GM12878 (cell line): ENCODE results near the gene ATP2C2. TPM values are rescaled to one million over a fixed set of nuclear protein-coding genes. Genes with fewer than 3 reads are reported as not detected.

Experiments used
- BACH1 ChIP-seq: fragments of 450-650 bp; IDR thresholded peaks from 2 replicates; pipeline ENCODE4 v1.6.1; 2017; ENCODE audit warnings: mild to moderate bottlenecking, borderline replicate concordance
- E4F1 ChIP-seq: fragments of 450-650 bp; IDR thresholded peaks from 2 replicates; pipeline ENCODE4 v1.6.1; 2018; ENCODE audit warnings: borderline replicate concordance, mild to moderate bottlenecking; ENCODE audit not compliant: partially characterized antibody
- HDAC6 ChIP-seq: fragments of 200-600 bp; sonication (generic); IDR thresholded peaks from one replicate; pipeline ENCODE4 v1.8.0; 2017; ENCODE audit warnings: antibody characterized with exemption; ENCODE audit not compliant: unreplicated experiment
- IRF5 ChIP-seq: fragments of 450-650 bp; IDR thresholded peaks from 2 replicates; pipeline ENCODE4 v1.6.1; 2017; ENCODE audit warnings: borderline replicate concordance
- JUNB ChIP-seq: IDR thresholded peaks from 2 replicates; pipeline ENCODE4 v1.6.1; 2016; ENCODE audit warnings: antibody characterized with exemption, mild to moderate bottlenecking
- MTA2 ChIP-seq: fragments of 450-650 bp; IDR thresholded peaks from 2 replicates; pipeline ENCODE4 v1.6.1; 2016; ENCODE audit warnings: low read depth, mild to moderate bottlenecking, moderate library complexity
- PKNOX1 ChIP-seq: fragments of 450-650 bp; IDR thresholded peaks from 2 replicates; pipeline ENCODE4 v1.6.1; 2016; ENCODE audit warnings: mild to moderate bottlenecking
- REST ChIP-seq: IDR thresholded peaks from 2 replicates; pipeline ENCODE4 v1.6.1; 2012; ENCODE audit warnings: mild to moderate bottlenecking, low read depth, low read length
- STAT1 ChIP-seq: fragments of 450-650 bp; conservative IDR thresholded peaks from 2 replicates; pipeline ENCODE4 v1.6.1; 2014; ENCODE audit warnings: antibody characterized with exemption, mild to moderate bottlenecking
- ZNF687 ChIP-seq: fragments of 450-650 bp; IDR thresholded peaks from 2 replicates; pipeline ENCODE4 v1.6.1; 2017; ENCODE audit warnings: mild to moderate bottlenecking, moderate library complexity
- polyA plus RNA-seq, 11 experiments: library from polyadenylated mRNA; depleted of rRNA in 4 of 11; unstranded in 6 of 11; stranded (reverse) in 5 of 11; fragments of >200 nt; fragmentation: Nextera tagmentation in 4 of 11; fragmentation: Illumina TruSeq in 1 of 11; extraction: Ambion mirVana in 4 of 11; extraction: Trizol in 1 of 11; gene quantifications; 1 replicate in 1 of 11; 2 replicates in 10 of 11; pipeline versions ENCODE4 v1.2.1 to v1.2.3, GENCODE V29; 2011 to 2016; ENCODE audit warnings: inconsistent platforms in 2 of 11, missing spikeins in 2 of 11, low read depth in 1 of 11
- total RNA-seq, 4 experiments: library from RNA; depleted of rRNA in 3 of 4; stranded (reverse); fragments of >200 nt in 3 of 4; fragmentation: Illumina TruSeq in 1 of 4; extraction: Trizol in 1 of 4; gene quantifications; 2 replicates each; pipeline versions ENCODE4 v1.2.1 to v1.2.3, GENCODE V29; 2013 to 2021

Gene ATP2C2
- total and polyA plus RNA-seq, 10 of the 15 experiments (the other 5 are each of a cell fraction or from before 2014, with no cell fraction given) = 0.05 to 0.19 TPM; not detected in 8

- TF ChIP-seq PKNOX1 (no peak), IRF5 (no peak), E4F1 (no peak), BACH1 (no peak), REST (no peak), ZNF687 (no peak), JUNB (no peak), STAT1 (no peak), MTA2 (no peak), HDAC6 (no peak)
Measured at GRCh38 chr16:84461413-84462295, 93.3 kb downstream of the ATP2C2 start (continued).
